Activated CD4-positive, alpha-beta T cell treated with anti-CD3 and anti-CD28 coated beads, Interleukin-2, amount 50 U/mL, for 16 hours (primary cell): ENCODE measurements around the gene FAS.

Experiments used
- DNase-seq: peaks from one replicate; pipeline ENCODE4 v3.0.0-alpha.2; 2020

Gene FAS

GRCh38 chr10:88974012-88974411, 16.6 kb upstream of the FAS start:
- no peak for DNase-seq

DNA sequence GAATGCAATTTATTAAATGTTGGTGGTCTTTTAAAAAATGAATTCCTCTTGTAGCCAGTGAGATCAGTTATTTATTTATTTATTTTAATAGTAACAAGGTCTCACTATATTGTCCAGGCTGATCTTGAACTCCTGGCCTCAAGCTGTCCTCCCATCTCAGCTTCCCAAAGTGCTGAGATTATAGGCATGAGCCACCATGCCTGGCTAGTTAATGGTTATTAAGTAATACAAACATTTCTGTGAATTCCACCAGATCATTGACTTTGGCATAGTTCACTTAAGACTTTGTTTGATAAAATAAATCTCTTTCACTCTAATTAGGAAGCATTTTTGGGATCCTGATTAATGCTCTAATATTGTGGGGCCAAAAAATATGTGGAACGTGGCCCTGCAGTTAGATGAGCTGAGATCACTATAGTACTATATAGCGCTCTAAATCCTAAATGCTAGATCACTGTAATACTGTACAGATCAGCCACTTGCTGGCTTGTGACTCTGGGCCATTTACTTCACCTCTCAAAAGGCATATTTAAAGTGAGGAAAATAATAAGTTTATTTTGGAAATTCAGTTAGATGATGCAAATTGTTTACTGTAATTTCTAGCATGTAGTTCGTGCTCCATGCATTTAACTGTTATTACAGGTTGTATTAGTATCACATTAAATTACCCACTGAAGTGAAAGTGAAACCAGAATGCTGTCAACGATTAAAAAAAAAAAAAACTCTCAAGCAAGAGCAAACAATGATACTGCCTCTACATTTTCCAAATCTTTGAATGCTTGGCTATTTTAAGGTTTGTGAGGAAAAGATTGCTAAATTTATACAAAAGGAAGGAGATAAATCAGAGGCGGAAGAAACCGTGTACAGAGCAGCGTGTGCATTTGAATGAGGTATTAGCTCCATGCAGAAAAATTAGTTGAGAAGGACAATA, 15.9 kb upstream of the FAS start:
- DNase-seq, result no peak

DNA sequence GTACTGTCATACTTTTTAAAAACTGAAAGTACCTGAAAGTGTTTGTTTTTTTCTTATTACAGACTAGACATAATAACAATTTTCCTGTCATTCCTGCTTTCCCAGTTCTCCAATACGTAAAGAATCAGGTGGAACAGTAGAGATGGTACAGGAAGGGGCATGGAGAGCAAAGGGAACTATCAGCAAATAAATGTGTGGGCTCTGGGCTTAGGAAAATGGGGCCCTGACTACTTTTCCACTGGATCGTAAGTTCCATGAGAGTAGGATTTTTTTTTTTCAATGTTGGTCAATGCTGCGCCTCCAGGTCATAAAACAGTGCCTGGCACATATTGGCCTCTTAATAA, 15.2 kb upstream of the FAS start:
- DNase-seq, result no peak

DNA sequence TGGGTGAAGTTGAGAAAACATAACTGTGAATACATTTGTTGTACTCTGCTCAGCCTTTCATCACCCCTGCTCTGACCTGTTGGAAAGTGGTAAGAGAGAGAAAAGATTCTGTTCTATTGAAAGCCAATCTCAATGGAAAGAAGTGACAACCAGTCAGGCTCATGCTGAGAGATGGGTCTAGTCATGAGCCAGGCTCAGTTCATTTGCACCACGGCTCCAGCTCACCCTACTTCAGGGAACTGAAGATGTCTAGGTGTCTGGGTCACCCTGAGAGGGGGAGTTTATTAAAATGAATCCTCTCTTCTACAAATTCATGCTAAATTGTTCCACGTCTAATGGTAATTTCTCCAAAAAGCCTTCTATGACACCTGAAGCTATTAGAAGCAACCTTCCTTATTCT, 12.1 kb upstream of the FAS start:
- DNase-seq, result no peak

GRCh38 chr10:88979153-88979562, 11.4 kb upstream of the FAS start:
- DNase-seq, result no peak

- DNase-seq, result no peak
Observed at GRCh38 chr10:88979603-88980002, 11.0 kb upstream of the FAS start.

DNA sequence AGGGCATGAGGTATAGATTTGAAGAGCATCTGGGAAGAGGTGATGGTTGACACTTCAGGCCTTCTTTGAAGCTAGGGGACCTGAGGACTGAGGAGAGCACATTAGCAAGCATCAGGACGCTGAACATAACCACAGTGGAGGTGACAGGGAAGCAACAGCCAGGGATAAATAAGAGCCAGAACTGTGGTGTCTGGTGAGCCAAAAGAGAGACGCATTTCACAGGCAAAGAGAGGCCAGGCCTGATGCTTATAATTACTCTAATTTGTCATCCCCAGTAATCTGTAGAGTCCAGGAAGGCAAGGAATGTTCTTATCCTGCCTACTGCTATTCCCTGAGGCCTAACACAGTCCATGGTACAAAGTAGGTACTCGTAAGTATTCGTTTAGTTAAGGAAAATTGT, 10.4 kb upstream of the FAS start:
- DNase-seq, result no peak

DNA sequence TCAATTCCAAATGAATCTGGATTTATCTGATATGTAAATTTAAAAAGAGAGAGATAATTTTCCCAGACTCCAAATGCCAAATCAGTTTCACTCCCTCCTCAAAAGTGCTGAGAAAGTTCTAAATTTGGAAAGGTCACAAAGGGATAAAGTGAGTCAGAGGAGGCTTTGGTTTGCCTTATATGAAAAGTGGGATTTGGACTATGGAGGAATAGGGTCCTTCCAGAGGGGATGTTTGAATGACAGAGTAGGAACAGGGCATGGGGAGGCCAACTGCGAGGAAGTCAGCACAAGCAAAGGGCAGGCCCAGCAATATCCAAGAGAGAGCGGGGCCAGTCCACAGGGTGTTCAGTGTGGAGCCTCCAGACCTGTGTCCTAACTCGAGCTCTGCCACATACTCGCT, 9.8 kb upstream of the FAS start:
- DNase-seq, result no peak

DNA sequence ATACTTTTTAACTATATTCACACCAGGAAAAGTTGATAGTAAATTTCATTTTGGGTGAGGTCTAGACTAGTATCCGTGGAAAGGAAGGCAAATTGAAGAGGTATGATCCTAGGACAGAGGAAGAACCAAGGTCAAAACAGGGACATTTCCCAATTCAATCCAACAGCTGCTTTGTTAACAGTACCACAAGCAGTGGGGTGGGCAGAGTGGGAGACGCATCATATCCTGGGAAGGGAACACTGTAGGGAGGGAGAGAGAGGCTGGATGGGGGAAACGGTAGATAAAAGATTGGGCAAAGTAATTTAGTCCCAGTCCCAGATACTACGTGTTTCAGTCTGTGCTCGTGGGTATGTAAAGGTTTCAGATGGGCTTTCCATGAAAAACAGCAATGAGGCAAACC, 9.2 kb upstream of the FAS start:
- no peak for DNase-seq

DNA sequence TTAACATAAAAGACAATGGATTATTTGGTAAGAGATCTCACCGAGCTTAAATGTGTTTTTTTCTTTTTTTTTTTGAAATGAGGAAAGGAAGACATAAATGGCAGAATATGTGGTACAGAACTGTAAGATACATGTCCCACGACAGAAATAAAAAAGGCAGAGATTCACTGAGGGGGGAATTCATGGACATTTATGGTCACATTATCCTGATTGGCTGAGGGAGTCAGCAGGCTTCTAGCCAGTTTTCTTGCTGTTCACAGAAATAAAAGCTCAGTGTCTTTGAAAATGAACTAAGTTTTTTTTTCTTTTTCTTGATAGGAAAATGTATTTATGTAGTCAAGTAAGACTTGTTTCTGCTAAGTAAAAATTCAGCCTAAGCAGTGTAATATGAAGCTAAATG, 8.2 kb upstream of the FAS start:
- DNase-seq, result no peak

- DNase-seq, result no peak
Observed at GRCh38 chr10:88983206-88983605, 7.4 kb upstream of the FAS start.

DNA sequence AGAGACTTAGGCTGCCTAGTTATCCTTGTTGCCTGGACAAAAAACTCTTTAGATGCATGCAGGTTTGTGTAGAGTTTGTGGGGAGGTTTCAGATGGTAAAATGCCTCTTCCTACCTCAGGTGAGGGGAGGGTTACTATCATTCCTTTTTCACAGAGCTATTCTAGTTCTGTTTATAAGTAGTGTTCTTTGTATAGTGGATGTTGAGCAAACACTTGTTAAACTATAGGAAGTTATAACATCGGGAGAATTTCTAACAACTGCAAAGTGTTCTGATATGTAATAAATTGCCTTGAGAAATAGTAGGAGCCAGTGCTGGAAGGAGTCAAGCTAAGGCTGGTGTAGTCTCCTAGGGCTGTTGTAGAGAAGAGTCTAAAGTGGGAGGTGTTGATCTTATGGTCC, 6.7 kb upstream of the FAS start:
- no peak for DNase-seq

DNA sequence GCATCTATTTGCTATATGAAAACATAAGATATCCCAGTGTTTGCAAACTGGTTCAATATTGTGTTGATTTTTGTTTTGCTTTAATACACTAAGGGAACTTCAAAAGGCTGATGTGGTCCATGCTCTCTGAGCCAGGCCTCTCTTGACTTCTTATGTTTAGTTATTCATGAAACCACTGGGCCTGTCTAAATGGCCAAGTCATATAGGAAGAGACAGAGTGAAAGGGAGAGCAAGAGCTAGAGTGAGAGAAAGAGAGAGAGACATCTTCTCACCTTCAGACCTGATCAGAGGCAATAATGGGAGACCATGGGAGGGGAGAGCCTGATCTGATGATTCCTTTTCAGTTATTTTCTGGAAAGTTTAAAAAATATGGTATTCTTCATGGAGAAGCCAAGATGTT, 6.1 kb upstream of the FAS start:
- DNase-seq, result no peak

- DNase-seq, result no peak
Observed at GRCh38 chr10:88986549-88987242, 3.9 kb upstream of the FAS start.

DNA sequence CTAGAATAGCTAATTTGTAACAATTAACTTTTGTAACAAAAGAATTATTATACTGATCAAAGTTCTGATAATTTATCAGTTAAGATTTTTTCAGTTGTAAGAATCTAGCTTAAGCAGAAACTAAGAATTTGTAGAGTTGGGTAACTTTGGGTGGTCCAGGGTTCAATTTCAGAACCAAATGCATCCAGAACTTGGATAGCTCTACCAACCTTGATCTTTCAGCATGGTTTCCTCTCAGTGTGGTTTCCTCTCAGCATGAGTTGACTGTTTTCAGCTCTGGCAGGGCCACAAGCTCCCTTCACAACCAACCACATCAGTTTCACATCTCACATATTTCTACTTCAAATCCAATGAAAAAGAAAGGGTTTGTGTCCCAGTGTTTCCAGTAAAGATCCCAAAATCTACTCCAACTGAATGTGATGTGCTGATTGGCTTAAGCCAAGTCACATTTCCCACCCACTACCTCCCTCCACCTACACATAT, 3.3 kb upstream of the FAS start:
- peak; percentile 73 for DNase-seq

DNA sequence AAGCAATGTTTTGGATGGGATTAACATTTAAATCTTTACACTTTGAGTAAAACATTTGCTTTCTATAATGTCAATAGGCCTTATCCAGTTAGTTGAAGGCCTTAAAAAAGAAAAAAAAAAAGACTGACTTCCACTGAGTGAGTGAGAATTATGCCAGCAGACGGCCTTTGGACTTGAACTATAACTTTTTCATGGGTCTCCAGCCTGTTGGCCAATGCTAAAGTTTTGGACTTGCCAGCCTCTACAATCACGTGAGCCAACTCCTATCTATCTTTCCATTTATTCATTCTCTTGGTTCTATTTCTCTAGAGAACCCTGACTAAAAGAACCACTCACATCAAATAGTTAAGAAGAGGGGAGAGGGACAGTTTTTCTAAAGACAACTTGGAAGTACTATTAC, 2.8 kb upstream of the FAS start:
- no peak for DNase-seq

- no peak for DNase-seq
Observed at GRCh38 chr10:88989423-88989822, 1.2 kb upstream of the FAS start.

DNA sequence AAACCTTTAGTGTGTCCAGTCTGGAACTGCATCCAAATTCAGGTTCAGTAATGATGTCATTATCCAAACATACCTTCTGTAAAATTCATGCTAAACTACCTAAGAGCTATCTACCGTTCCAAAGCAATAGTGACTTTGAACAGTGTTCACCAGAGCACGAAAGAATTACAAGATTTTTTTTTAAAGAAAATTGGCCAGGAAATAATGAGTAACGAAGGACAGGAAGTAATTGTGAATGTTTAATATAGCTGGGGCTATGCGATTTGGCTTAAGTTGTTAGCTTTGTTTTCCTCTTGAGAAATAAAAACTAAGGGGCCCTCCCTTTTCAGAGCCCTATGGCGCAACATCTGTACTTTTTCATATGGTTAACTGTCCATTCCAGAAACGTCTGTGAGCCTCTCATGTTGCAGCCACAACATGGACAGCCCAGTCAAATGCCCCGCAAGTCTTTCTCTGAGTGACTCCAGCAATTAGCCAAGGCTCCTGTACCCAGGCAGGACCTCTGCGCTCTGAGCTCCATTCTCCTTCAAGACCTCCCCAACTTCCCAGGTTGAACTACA, 694 bp upstream of the FAS start:
- no peak for DNase-seq

DNA sequence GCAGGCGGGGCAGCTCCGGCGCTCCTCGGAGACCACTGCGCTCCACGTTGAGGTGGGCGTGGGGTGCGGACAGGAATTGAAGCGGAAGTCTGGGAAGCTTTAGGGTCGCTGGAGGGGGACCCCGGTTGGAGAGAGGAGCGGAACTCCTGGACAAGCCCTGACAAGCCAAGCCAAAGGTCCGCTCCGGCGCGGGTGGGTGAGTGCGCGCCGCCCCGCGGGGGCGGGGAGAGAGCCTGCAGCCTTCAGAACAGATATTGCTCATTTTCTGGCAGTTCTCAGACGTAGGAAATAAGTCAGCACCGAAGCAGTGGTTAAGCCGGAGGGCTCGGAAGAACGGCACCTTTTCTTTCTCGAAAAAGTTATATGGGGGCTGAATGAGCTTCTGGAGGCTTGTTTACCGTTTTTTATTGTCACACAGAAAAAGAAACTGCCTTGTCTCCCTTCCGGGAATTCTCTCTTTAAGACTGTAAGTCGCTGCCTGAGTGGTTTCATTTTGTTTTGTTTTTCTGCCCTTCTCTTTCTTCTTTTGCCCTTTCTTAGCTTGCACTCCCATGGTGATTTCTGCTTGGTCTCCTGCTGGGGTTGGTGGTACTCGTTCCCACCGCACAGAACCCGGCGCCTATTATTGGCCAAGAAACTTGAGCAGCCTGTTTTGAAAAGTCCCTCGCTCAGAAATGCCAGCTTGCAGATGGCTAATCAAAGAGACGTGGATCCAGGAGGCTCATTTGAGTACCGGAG, 732 bp downstream of the FAS start:
- DNase-seq, result peak; percentile 86

DNA sequence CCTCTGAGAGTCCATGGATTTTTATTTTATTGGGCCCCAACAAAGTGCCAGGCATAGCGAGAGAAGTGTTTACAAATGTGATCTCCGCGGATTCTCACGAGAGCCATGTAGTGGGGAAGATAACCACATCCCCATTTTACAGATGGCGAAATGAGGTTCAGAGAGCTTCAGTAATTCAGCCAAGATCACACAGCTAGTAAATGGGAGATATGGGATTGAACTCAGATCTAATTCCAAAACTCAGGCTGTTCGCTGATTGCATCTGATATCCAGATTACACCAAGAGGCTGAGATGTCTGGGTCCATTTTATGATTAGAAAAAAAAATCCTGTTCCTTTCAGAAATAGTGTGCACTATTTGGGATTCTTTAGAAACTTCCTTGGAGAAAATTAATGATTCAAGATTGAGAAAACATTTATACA, 1.3 kb downstream of the FAS start:
- peak; percentile 50 for DNase-seq

DNA sequence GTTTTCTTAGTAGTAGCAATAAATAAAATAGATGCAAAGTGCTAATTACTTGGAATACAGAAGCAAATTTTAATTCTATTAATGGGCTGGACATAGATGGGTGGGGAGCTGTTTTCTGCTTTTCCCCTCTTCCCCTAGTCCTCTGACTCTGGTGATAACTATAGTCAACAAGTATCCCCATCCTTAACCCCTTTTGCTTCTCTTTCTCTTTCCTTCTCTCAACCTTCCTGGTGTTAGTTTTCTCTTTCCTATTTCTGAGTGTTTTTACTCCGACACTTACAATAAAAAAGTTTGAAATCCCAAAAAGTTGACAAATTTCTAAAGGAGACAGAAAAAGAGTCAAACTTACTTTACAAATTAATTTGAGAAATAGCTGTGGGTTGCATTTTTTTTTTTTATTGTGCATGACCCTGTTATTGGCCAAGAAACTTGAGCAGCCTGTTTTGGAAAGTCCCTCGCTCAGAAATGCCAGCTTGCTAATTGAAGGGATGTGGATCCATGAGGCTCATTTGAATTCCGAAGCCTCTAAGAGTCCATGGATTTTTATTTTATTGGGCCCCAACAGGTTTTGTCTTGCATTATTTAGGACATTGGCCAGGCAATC, 2.4 kb downstream of the FAS start:
- DNase-seq, result no peak

GRCh38 chr10:88994019-88994418, 3.4 kb downstream of the FAS start:
- DNase-seq, result no peak
